WTC11 (cell line): ENCODE results near the gene GZF1. TPM values are rescaled to one million over a fixed set of nuclear protein-coding genes. Genes with fewer than 3 reads are reported as not detected.

Experiments
- ATAC-seq: fragments of 200-7000 bp; cut with Tn5 transposase; 2 replicates; pipeline ENCODE4 v1.10.0; 2021; ENCODE audit warnings: mild to moderate bottlenecking, moderate library complexity
- CTCF ChIA-PET: fragments of 300-600 bp; sonication (Branson Sonifier 250); formaldehyde crosslinking; loops from one replicate; lab custom pipeline; 2021; ENCODE audit warnings: antibody characterized with exemption; lab: Charles Lee
- POLR2A ChIA-PET: fragments of 350-600 bp; sonication (Branson Sonifier 250); formaldehyde crosslinking; loops from one replicate; lab custom pipeline; 2021; ENCODE audit warnings: antibody characterized with exemption; lab: Charles Lee
- DNase-seq: peaks from one replicate; pipeline ENCODE4 v3.0.0; 2021; ENCODE audit warnings: low spot score
- H3K27ac Mint-ChIP-seq: 2 replicates; pipeline ENCODE4 v1.8.0; 2021; ENCODE audit warnings: mixed read lengths
- H3K27me3 Mint-ChIP-seq: 2 replicates; pipeline ENCODE4 v1.8.0; 2021; ENCODE audit warnings: low read depth, mild to moderate bottlenecking, moderate library complexity, mixed read lengths
- H3K36me3 Mint-ChIP-seq: 2 replicates; pipeline ENCODE4 v1.8.0; 2021; ENCODE audit warnings: mixed read lengths
- H3K4me1 Mint-ChIP-seq: 2 replicates; pipeline ENCODE4 v1.8.0; 2022; ENCODE audit warnings: mixed read lengths
- H3K4me3 Mint-ChIP-seq: 2 replicates; pipeline ENCODE4 v1.8.0; 2021; ENCODE audit warnings: mild to moderate bottlenecking, moderate library complexity, mixed read lengths
- H3K9me3 Mint-ChIP-seq: 2 replicates; pipeline ENCODE4 v1.8.0; 2021; ENCODE audit warnings: mixed read lengths
- ATF1 ChIP-seq: sonication (generic); formaldehyde crosslinking; IDR thresholded peaks from 2 replicates; pipeline ENCODE4 v1.8.1; 2023; ENCODE audit warnings: mild to moderate bottlenecking, moderate library complexity, missing genetic modification reagents
- GRHL2 ChIP-seq: fragments of 250-450 bp; sonication (Bioruptor Pico); IDR thresholded peaks from 2 replicates; pipeline ENCODE4 v1.8.0; 2022; ENCODE audit warnings: mild to moderate bottlenecking, moderate library complexity; ENCODE audit not compliant: insufficient replicate concordance, severe bottlenecking
- JUN ChIP-seq: sonication (generic); formaldehyde crosslinking; IDR thresholded peaks from 2 replicates; pipeline ENCODE4 v1.8.0; 2023; ENCODE audit warnings: mild to moderate bottlenecking, missing genetic modification reagents
- RELA ChIP-seq: sonication (generic); formaldehyde crosslinking; IDR thresholded peaks from 2 replicates; pipeline ENCODE4 v1.8.1; 2022; ENCODE audit warnings: missing genetic modification reagents, mild to moderate bottlenecking, borderline replicate concordance
- SMAD3 ChIP-seq: sonication (generic); formaldehyde crosslinking; IDR thresholded peaks from 2 replicates; pipeline ENCODE4 v1.8.0; 2022; ENCODE audit warnings: missing genetic modification reagents, mild to moderate bottlenecking, borderline replicate concordance
- TEAD1 ChIP-seq: sonication (generic); formaldehyde crosslinking; IDR thresholded peaks from 2 replicates; pipeline ENCODE4 v1.8.0; 2022; ENCODE audit warnings: mild to moderate bottlenecking, missing genetic modification reagents
- TP53 ChIP-seq: sonication (generic); formaldehyde crosslinking; IDR thresholded peaks from 2 replicates; pipeline ENCODE4 v1.8.1; 2023; ENCODE audit warnings: mild to moderate bottlenecking, missing genetic modification reagents
- ZNF121 ChIP-seq: sonication (generic); formaldehyde crosslinking; IDR thresholded peaks from 2 replicates; pipeline ENCODE4 v1.8.0; 2023; ENCODE audit warnings: missing genetic modification reagents
- ZNF263 ChIP-seq: sonication (generic); formaldehyde crosslinking; IDR thresholded peaks from 2 replicates; pipeline ENCODE4 v1.8.1; 2022; ENCODE audit warnings: low read depth, mild to moderate bottlenecking, moderate library complexity, missing genetic modification reagents
- ZNF396 ChIP-seq: fragments of 250-450 bp; sonication (Bioruptor Pico); IDR thresholded peaks from 2 replicates; pipeline ENCODE4 v1.8.0; 2021; ENCODE audit warnings: mild to moderate bottlenecking, moderate library complexity, borderline replicate concordance
- ZNF416 ChIP-seq: fragments of 250-450 bp; sonication (Bioruptor Pico); IDR thresholded peaks from 2 replicates; pipeline ENCODE4 v1.9.0; 2021; ENCODE audit warnings: mild to moderate bottlenecking, inconsistent platforms
- ZNF423 ChIP-seq: fragments of 250-450 bp; sonication (Bioruptor Pico); IDR thresholded peaks from 2 replicates; pipeline ENCODE4 v2.1.2; 2022; ENCODE audit warnings: mild to moderate bottlenecking, moderate library complexity
- ZNF671 ChIP-seq: fragments of 250-450 bp; sonication (Bioruptor Pico); IDR thresholded peaks from 2 replicates; pipeline ENCODE4 v1.8.0; 2021; ENCODE audit warnings: mild to moderate bottlenecking
- total RNA-seq: library from RNA; stranded (reverse); gene quantifications from 3 replicates; pipeline ENCODE4 v1.2.3, GENCODE V29; 2021
- TF ChIP-seq, protein P1 (sequence below): fragments of 250-450 bp; sonication (Bioruptor Pico); IDR thresholded peaks from 2 replicates; pipeline ENCODE4 v1.9.0; 2021; ENCODE audit warnings: mild to moderate bottlenecking, borderline replicate concordance
- TF ChIP-seq, protein P2 (sequence below): fragments of 250-450 bp; sonication (Bioruptor Pico); IDR thresholded peaks from 2 replicates; pipeline ENCODE4 v1.9.0; 2021; ENCODE audit warnings: mild to moderate bottlenecking
- TF ChIP-seq, protein P3 (sequence below): sonication (generic); formaldehyde crosslinking; IDR thresholded peaks from 2 replicates; pipeline ENCODE4 v1.8.0; 2022; ENCODE audit warnings: mild to moderate bottlenecking, missing genetic modification reagents
- TF ChIP-seq, protein P4 (sequence below): sonication (generic); formaldehyde crosslinking; IDR thresholded peaks from 2 replicates; pipeline ENCODE4 v1.8.0; 2023; ENCODE audit warnings: missing genetic modification reagents
- TF ChIP-seq, protein P5 (sequence below): sonication (generic); formaldehyde crosslinking; IDR thresholded peaks from 2 replicates; pipeline ENCODE4 v1.8.1; 2023; ENCODE audit warnings: mild to moderate bottlenecking, moderate library complexity, missing genetic modification reagents

The GZF1 gene
- total RNA-seq, 1 experiment from 2014 or later = 9.5 TPM

DNA sequence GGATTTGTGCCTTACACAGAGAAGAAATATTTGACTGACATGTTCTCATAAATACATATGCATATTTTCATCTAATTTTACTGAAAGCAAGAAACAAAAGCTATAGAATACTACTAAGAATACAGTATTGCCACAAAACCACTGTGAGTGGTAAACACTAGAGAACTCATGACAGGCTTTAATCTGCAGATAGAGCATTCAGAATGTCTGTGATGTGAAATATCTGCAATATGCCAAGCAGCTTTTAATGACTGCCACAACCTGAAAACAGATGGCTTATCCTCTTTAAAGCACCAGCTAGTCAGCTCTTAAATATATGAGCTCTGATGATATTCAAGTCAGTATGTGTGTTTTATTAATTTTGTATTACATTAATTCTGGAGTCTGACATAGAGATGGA is 55.9 kb downstream of the GZF1 start:
- TF ChIP-seq, protein P1, sequence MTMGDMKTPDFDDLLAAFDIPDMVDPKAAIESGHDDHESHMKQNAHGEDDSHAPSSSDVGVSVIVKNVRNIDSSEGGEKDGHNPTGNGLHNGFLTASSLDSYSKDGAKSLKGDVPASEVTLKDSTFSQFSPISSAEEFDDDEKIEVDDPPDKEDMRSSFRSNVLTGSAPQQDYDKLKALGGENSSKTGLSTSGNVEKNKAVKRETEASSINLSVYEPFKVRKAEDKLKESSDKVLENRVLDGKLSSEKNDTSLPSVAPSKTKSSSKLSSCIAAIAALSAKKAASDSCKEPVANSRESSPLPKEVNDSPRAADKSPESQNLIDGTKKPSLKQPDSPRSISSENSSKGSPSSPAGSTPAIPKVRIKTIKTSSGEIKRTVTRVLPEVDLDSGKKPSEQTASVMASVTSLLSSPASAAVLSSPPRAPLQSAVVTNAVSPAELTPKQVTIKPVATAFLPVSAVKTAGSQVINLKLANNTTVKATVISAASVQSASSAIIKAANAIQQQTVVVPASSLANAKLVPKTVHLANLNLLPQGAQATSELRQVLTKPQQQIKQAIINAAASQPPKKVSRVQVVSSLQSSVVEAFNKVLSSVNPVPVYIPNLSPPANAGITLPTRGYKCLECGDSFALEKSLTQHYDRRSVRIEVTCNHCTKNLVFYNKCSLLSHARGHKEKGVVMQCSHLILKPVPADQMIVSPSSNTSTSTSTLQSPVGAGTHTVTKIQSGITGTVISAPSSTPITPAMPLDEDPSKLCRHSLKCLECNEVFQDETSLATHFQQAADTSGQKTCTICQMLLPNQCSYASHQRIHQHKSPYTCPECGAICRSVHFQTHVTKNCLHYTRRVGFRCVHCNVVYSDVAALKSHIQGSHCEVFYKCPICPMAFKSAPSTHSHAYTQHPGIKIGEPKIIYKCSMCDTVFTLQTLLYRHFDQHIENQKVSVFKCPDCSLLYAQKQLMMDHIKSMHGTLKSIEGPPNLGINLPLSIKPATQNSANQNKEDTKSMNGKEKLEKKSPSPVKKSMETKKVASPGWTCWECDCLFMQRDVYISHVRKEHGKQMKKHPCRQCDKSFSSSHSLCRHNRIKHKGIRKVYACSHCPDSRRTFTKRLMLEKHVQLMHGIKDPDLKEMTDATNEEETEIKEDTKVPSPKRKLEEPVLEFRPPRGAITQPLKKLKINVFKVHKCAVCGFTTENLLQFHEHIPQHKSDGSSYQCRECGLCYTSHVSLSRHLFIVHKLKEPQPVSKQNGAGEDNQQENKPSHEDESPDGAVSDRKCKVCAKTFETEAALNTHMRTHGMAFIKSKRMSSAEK = no peak
- TF ChIP-seq TEAD1 (CRISPR knock-in tag) (no peak), ZNF396 (CRISPR knock-in tag) (no peak), ZNF121 (no peak), ZNF423 (CRISPR knock-in tag) (no peak), TP53 (CRISPR knock-in tag) (no peak), ZNF263 (CRISPR knock-in tag) (no peak), SMAD3 (CRISPR knock-in tag) (no peak), JUN (CRISPR knock-in tag) (no peak), ATF1 (no peak), ZNF671 (CRISPR knock-in tag) (no peak), RELA (no peak), ZNF416 (CRISPR knock-in tag) (no peak), GRHL2 (no peak)
- TF ChIP-seq, protein P2, sequence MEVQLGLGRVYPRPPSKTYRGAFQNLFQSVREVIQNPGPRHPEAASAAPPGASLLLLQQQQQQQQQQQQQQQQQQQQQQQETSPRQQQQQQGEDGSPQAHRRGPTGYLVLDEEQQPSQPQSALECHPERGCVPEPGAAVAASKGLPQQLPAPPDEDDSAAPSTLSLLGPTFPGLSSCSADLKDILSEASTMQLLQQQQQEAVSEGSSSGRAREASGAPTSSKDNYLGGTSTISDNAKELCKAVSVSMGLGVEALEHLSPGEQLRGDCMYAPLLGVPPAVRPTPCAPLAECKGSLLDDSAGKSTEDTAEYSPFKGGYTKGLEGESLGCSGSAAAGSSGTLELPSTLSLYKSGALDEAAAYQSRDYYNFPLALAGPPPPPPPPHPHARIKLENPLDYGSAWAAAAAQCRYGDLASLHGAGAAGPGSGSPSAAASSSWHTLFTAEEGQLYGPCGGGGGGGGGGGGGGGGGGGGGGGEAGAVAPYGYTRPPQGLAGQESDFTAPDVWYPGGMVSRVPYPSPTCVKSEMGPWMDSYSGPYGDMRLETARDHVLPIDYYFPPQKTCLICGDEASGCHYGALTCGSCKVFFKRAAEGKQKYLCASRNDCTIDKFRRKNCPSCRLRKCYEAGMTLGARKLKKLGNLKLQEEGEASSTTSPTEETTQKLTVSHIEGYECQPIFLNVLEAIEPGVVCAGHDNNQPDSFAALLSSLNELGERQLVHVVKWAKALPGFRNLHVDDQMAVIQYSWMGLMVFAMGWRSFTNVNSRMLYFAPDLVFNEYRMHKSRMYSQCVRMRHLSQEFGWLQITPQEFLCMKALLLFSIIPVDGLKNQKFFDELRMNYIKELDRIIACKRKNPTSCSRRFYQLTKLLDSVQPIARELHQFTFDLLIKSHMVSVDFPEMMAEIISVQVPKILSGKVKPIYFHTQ (CRISPR knock-in tag) = no peak
- TF ChIP-seq, protein P3, sequence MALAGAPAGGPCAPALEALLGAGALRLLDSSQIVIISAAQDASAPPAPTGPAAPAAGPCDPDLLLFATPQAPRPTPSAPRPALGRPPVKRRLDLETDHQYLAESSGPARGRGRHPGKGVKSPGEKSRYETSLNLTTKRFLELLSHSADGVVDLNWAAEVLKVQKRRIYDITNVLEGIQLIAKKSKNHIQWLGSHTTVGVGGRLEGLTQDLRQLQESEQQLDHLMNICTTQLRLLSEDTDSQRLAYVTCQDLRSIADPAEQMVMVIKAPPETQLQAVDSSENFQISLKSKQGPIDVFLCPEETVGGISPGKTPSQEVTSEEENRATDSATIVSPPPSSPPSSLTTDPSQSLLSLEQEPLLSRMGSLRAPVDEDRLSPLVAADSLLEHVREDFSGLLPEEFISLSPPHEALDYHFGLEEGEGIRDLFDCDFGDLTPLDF (CRISPR knock-in tag) = no peak
- TF ChIP-seq, protein P4, sequence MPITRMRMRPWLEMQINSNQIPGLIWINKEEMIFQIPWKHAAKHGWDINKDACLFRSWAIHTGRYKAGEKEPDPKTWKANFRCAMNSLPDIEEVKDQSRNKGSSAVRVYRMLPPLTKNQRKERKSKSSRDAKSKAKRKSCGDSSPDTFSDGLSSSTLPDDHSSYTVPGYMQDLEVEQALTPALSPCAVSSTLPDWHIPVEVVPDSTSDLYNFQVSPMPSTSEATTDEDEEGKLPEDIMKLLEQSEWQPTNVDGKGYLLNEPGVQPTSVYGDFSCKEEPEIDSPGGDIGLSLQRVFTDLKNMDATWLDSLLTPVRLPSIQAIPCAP (CRISPR knock-in tag) = no peak
- TF ChIP-seq, protein P5, sequence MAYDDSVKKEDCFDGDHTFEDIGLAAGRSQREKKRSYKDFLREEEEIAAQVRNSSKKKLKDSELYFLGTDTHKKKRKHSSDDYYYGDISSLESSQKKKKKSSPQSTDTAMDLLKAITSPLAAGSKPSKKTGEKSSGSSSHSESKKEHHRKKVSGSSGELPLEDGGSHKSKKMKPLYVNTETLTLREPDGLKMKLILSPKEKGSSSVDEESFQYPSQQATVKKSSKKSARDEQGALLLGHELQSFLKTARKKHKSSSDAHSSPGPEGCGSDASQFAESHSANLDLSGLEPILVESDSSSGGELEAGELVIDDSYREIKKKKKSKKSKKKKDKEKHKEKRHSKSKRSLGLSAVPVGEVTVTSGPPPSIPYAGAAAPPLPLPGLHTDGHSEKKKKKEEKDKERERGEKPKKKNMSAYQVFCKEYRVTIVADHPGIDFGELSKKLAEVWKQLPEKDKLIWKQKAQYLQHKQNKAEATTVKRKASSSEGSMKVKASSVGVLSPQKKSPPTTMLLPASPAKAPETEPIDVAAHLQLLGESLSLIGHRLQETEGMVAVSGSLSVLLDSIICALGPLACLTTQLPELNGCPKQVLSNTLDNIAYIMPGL (CRISPR knock-in tag) = no peak
- no peak for ATAC-seq
- H3K9me3 Mint-ChIP-seq = no peaks in the 10 kb centered on the region
- no peak for DNase-seq
- H3K27ac Mint-ChIP-seq = no peak overlapping the region
- peaks cover 26% of the 10 kb centered on the region for H3K4me1 Mint-ChIP-seq
- H3K27me3 Mint-ChIP-seq = no peaks in the 10 kb centered on the region
- CTCF ChIA-PET = no interaction called here
- H3K36me3 Mint-ChIP-seq = peaks cover 6% of the 10 kb centered on the region
- POLR2A ChIA-PET = no interaction called here
- H3K4me3 Mint-ChIP-seq = no peak overlapping the region
